Activated CD4-positive, CD25-positive, alpha-beta regulatory T cell treated with anti-CD3 and anti-CD28 coated beads, Interleukin-2, amount 50 U/mL, for 16 hours (primary cell): ENCODE measurements around the gene LIPG.
"Not testable (repeated sequence)": the region's sequence is repeated elsewhere in the genome, so short reads cannot be mapped to it uniquely, and the experiment has no call there.

Experiments
- DNase-seq: peaks from one replicate; pipeline ENCODE4 v3.0.0-alpha.2; 2020; ENCODE audit warnings: low read depth, low spot score

Gene LIPG

GRCh38 chr18:49561289-49562193, at the start of gene LIPG:
TSS of gene LIPG (plus strand) at chr18:49562057. CDS start at chr18:49562309, 252 bp downstream.
- DNase-seq = no peak

GRCh38 chr18:49512876-49513275, 49.0 kb upstream of the LIPG start:
- DNase-seq = not testable (repeated sequence)

GRCh38 chr18:49514577-49514976, 47.3 kb upstream of the LIPG start:
- no peak for DNase-seq

GRCh38 chr18:49515003-49515402, 46.9 kb upstream of the LIPG start:
- DNase-seq = not testable (repeated sequence)

GRCh38 chr18:49515516-49515915, 46.3 kb upstream of the LIPG start:
- DNase-seq = no peak

GRCh38 chr18:49517483-49517882, 44.4 kb upstream of the LIPG start:
- DNase-seq = no peak

GRCh38 chr18:49519101-49519971, 42.5 kb upstream of the LIPG start:
- no peak for DNase-seq

GRCh38 chr18:49520661-49521145, 41.2 kb upstream of the LIPG start:
- no peak for DNase-seq

- DNase-seq = no peak
These were observed 40.5 kb upstream of the LIPG start for GRCh38 chr18:49521216-49521835.

GRCh38 chr18:49523580-49524093, 38.2 kb upstream of the LIPG start:
- DNase-seq = not testable (repeated sequence)

- no peak for DNase-seq
These were observed 37.5 kb upstream of the LIPG start for GRCh38 chr18:49524349-49524748.

- no peak for DNase-seq
These were observed 36.9 kb upstream of the LIPG start for GRCh38 chr18:49524951-49525350.

GRCh38 chr18:49525981-49526380, 35.9 kb upstream of the LIPG start:
- DNase-seq = no peak

GRCh38 chr18:49527631-49528327, 34.1 kb upstream of the LIPG start:
- DNase-seq = no peak

- no peak for DNase-seq
These were observed 32.3 kb upstream of the LIPG start for GRCh38 chr18:49529596-49529995.

- no peak for DNase-seq
These were observed 30.1 kb upstream of the LIPG start for GRCh38 chr18:49531678-49532153.

GRCh38 chr18:49534846-49535601, 26.8 kb upstream of the LIPG start:
- no peak for DNase-seq

GRCh38 chr18:49537232-49537896, 24.5 kb upstream of the LIPG start:
- DNase-seq = no peak

- DNase-seq = no peak
These were observed 17.5 kb upstream of the LIPG start for GRCh38 chr18:49544362-49544761.

GRCh38 chr18:49546278-49546677, 15.6 kb upstream of the LIPG start:
- no peak for DNase-seq
